ENCODE data around the gene LST1.

Gene LST1

DNA sequence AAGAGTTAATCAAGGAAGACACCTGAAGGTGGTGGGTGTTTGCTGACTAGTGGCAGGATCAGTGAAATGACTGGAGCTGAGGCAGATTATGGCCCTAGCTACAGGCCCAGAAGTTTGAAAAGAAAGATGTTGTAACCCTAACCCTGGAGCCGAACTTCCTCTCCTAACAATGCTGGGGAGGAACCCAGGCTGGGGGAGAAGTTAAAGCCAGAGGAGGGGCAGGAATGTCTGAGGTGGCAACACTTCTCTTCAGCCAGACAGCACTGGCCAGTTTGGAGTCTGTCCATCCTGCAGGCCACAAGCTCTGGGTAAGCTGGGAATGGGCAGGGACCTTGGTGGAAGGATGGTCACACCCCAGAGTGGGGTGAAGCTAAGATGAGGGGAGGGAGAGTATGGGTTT, at the start of gene LST1:
TSS of gene LST1 (plus strand) at position 270 of the 400 bp plus-strand sequence. CDS start 1,023 bp downstream, outside the sequence.
- DNase-seq = no peak

GRCh38 chr6:31538805-31539400, 47.2 kb upstream of the LST1 start:
- peak; percentile 44 for DNase-seq

DNA sequence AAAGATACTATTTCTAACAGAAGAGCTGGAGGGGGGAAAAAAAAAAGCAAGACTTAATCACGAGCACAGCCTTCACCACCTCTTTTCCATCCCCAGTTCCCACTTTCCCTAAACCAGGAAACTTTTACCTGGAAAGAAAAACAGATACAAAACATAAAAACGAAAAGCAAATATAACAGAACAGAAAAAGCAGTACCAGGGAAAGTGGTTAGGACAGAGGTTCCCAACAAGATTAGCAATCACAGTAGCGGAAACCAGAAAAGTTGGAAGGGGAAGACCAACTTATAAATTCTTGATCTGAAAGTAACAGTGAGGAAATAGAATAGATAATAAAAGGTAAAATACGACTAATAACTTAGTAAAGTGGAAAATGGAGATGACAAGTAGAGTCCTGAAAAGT, 45.4 kb upstream of the LST1 start:
- no peak for DNase-seq

GRCh38 chr6:31541059-31541657, 44.9 kb upstream of the LST1 start:
- DNase-seq = peak; percentile 85

- DNase-seq = peak; percentile 96
Observed at GRCh38 chr6:31541658-31542521, 44.2 kb upstream of the LST1 start, which contains the start of gene DDX39B. TSS of gene DDX39B (minus strand) at chr6:31542003. CDS start at chr6:31540532, 1,471 bp downstream.

DNA sequence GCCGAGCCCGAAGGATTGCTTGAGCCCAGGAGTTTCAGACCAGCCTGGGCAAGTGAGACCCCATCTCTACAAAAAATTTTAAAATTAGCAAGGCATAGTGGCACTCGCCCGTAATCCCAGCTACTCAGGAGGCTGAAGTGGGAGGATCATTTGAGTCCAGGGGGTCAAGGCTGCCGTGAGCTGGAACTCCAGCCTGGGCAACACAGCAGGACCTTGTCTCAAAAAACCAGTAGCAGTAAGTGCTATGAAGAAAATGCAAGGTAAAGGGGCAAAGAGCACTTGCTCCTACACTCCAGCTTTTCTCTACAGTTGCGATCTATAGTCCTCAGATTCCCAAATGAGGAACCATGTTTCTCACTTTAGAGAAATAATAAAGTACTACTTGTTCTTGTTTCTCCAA, 42.4 kb upstream of the LST1 start:
- DNase-seq = no peak

GRCh38 chr6:31544676-31545075, 41.4 kb upstream of the LST1 start:
- no peak for DNase-seq

DNA sequence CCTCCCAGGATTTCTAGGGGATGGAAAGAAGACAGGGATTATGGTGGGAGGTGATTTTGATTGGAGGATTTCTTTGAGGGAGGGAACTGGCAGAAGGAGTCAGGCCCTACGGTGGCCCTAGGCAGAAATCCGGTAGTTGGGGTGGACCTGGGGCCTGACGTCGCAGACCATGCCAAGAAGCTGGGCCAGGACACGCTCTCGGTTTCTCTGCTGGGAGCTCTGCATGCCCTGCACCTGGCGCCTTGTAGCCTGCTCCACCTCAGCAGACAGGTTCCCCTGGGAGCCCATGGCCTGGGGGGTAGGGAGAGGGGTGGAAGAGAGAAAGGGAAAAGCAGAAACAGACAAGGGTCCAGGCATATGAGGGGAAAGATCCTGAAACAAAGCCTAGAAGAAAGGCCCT, 40.8 kb upstream of the LST1 start:
- no peak for DNase-seq

GRCh38 chr6:31546339-31546957, 39.6 kb upstream of the LST1 start, which contains the start of gene ATP6V1G2:
TSS of gene ATP6V1G2 (minus strand) at chr6:31546608. CDS start at chr6:31546559, 49 bp downstream.
- peak; percentile 89 for DNase-seq

DNA sequence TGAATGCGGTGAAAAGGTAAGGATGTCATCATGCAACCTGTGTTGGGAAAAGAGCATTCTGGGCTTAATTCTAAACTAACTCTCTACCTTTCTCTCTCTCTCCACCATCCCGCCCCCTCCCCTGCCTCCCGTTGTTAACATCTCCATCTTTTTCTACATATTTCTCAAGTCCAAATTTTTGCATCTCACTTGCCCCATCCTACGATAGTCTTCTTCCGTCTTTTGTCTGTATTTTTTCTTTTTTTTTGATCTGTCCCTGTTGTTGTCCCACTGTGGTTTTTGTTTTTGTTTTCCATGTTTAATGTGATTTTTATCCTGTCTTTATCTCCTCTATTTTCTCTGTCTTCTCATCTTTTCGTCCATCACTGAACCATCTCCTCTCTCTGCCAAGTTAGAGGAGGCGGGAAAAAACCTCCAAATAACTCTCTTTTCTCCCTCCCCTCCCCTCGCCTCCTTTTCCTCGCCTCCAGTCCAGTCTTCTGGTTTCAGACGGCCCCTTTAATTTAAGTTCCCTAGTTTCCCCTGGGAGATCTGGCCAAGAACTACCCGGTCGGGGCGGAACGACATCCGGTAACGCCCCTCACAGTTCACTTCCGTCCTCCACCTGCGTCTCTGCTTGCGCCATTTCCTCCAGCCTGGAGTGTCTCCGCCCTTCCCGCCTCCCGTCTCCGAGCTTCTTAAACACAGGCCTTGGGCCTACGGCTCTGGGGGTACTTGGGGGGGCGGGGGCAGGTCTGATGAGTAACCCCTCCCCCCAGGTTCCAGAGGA, 38.9 kb upstream of the LST1 start, which contains the start of gene NFKBIL1:
TSS of gene NFKBIL1 (plus strand) at position 651 of the 769 bp plus-strand sequence. CDS start at position 738, 87 bp downstream.
- DNase-seq = peak; percentile 92

- DNase-seq = no peak
Observed at GRCh38 chr6:31547727-31548543, 38.1 kb upstream of the LST1 start.

DNA sequence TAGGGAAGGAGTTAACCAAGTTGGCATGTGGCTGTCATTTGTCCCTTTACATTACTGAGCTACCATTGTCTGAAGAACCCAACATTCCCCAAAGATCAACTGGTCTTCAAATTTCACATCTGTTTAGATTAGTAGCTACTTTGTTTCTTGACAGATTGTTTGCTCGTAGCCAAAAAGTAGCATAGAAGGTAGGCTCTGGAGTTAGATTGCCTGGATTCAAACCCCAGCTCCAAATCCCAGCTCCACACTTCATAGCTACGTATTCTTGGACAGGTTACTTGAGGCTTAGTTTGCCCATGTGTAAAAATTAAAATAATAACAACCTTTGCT, 37.6 kb upstream of the LST1 start:
- no peak for DNase-seq

DNA sequence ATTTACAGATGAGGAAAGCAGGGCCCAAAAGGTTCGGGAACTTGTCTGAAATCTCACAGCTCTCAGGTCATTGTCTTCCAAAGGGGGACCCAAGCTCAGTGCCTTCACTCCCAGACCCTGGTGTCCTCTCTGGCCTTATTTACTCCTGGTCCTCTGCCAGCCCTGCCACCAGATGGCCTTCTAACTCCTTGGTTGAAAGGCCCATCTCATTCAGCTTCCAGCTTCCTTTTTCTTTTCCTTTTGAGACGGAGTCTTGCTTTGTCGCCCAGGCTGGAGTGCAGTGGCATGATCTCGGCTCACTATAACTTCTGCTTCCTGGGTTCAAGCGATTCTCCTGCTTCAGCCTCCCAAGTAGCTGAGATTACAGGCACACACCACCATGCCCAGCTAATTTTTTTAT, 34.7 kb upstream of the LST1 start:
- DNase-seq = peak; percentile 79

- no peak for DNase-seq
Observed at GRCh38 chr6:31556307-31556706, 29.8 kb upstream of the LST1 start.

DNA sequence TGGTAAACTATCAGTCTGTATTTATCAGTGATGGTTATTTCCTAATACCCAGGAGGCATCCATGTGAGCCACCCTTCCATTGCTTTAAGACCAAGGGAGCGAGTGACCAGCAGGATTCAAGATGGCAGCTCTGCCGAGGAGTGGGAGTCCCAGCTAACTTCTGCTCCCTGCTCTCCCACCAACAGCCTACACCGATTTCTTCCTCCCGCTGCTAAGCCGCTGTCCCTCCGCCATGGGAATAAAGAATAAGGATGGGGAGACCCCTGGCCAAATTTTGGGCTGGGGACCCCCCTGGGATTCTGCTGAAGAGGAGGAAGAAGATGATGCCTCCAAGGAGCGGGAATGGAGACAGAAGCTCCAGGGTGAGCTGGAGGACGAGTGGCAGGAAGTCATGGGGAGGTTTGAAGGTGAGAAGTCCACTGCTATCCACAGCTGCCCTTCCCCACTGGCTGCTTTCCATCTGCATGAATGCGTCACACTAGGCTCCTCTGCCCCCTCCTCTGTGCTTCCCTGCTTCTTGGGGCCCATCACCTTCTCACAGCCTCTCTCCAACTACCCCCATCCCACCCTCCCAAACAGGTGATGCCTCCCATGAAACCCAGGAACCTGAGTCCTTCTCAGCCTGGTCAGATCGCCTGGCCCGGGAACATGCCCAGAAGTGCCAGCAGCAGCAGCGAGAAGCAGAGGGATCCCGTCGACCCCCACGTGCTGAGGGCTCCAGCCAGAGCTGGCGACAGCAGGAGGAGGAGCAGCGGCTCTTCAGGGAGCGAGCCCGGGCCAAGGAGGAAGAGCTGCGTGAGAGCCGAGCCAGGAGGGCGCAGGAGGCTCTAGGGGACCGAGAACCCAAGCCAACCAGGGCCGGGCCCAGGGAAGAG, 28.4 kb upstream of the LST1 start:
- DNase-seq = no peak

DNA sequence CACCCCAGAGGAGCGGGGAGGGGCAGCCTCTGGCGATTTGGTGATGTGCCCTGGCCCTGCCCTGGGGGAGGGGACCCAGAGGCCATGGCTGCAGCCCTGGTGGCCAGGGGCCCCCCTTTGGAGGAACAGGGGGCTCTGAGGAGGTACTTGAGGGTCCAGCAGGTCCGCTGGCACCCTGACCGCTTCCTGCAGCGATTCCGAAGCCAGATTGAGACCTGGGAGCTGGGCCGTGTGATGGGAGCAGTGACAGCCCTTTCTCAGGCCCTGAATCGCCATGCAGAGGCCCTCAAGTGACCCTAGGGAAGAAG, 27.8 kb upstream of the LST1 start:
- DNase-seq = no peak

GRCh38 chr6:31558631-31559500, 27.2 kb upstream of the LST1 start:
- peak; percentile 72 for DNase-seq

GRCh38 chr6:31559606-31559957, 26.5 kb upstream of the LST1 start:
- DNase-seq = no peak

DNA sequence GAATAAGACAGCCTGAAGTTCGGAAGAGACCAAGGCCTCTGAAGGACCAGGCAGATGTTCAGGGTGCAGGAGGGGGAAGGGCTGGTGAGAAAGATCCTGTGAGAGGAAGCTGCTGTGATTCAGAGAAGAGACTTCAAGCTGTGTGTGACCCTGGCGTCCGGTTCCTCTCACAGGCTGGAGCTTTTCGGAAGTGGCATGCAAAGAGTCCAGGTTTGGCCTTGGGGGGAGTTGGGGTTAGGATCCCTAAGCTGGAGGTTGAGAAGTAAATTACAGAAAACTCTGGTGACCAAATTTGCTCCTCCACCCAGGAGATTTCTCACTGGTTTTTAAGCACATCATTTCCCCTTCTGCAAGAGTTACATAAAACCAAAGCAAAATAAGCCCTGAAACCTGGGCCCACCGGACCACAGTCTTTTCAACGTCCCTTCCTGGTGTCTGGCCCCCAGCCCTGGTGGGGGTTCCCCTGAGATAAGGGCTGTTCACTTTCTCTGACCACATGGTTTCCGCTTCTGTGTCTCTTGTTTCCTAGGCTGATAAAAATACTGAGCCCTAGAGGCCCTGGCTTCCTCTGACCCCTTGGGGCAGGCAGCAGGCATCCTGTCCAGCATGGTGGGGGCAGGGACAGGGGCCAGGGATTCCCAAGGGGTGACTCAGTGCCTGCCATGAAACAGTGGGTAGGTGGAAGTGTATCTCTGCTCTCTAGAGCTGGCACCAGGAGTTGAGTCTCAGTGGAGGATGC, 25.9 kb upstream of the LST1 start:
- DNase-seq = peak; percentile 66
